ENCODE measurements around the gene PTPRF. TPM values are rescaled to one million over a fixed set of nuclear protein-coding genes. Genes with fewer than 3 reads are reported as not detected.

PTPRF gene
- total and polyA plus RNA-seq, 12 donors: 1.7 to 10.3 (median 4.5) TPM

DNA sequence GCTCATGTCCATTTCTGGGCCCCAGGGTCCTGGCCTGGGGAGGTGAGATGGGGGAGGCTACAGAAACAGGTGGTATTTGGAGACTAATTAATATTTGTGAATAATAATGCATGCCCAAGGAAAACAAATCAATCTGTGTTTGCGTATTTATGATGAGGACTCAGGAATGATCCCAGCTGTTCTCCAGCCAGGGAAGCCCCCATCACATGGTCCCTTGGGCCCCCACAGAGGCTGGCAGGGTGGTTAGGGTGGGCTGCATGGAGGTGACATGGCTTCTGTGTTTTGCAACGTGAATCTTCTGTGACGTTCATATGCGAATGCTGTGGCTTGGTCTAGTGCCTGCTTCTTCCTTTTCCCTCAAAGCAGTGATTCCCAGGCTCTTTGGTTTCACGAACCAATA, 10.5 kb downstream of the PTPRF start:
- intact Hi-C loops (cut with DNase I): loop anchor here in 1 of 10 donors (5.0 kb wide), 1 partner anchor 391 kb away; the partner anchor contains the start of gene ARTN
- DNase-seq: no peak
- TF ChIP-seq, protein P1, sequence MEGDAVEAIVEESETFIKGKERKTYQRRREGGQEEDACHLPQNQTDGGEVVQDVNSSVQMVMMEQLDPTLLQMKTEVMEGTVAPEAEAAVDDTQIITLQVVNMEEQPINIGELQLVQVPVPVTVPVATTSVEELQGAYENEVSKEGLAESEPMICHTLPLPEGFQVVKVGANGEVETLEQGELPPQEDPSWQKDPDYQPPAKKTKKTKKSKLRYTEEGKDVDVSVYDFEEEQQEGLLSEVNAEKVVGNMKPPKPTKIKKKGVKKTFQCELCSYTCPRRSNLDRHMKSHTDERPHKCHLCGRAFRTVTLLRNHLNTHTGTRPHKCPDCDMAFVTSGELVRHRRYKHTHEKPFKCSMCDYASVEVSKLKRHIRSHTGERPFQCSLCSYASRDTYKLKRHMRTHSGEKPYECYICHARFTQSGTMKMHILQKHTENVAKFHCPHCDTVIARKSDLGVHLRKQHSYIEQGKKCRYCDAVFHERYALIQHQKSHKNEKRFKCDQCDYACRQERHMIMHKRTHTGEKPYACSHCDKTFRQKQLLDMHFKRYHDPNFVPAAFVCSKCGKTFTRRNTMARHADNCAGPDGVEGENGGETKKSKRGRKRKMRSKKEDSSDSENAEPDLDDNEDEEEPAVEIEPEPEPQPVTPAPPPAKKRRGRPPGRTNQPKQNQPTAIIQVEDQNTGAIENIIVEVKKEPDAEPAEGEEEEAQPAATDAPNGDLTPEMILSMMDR (IDR thresholded peaks at IDR 0.05): no peak
- H3K9me3 ChIP-seq: no peaks in the 10 kb centered on the region
- H3K4me3 ChIP-seq: no peak overlapping the region
- peaks cover 0 to 24% (median 10%) of the 10 kb centered on the region in 9 donors for H3K4me1 ChIP-seq
- 79 to 85% methylated on average over 5 of the region's 5 CpGs for WGBS, 2 donors
- ATAC-seq: no peak
- H3K27me3 ChIP-seq: no peaks in the 10 kb centered on the region
- H3K36me3 ChIP-seq: no peaks in the 10 kb centered on the region
- peak overlapping the region in 5 of 10 donors; percentile 46 to 71 (median 63) for H3K27ac ChIP-seq

DNA sequence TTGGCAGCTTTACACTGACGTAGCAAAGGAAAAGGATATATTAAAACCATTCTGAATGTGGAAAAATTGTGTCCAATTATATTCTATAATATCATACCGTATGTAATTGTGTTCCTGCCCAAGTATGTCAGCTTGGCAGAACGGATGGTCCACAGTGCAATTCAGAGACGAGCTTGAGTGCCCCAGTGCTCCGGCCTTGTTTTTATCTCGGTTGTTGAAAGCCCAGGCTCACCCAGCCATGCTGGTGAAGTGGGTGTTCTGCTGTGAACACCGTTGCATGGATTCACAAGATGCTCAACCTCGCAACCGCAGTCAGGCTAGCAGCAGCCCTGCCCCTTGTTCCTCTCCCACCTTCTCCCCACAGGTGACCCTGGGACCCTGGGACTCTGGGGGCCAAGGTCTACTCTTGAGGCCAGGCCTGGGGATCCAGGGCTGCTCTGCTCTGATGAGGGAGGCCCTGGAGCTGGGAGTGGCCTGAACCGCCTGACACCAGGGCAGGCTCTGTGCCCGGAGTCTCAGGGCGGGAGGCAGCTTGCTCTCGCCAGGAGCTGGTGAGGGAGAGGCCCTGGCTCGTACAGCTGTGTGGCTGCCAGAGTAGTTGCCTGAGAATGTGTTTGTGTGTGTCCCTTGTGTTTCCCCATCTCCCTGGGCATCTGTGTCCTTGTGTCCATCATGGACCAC, 11.2 kb downstream of the PTPRF start:
- TF ChIP-seq, protein P1 (IDR thresholded peaks at IDR 0.05): no peak
- H3K4me3 ChIP-seq: no peak overlapping the region
- 38 to 54% methylated on average over 14 of the region's 14 CpGs for WGBS, 2 donors
- H3K36me3 ChIP-seq: no peaks in the 10 kb centered on the region
- DNase-seq (peak; percentile 72), ATAC-seq (peak; percentile 87 to 98 (median 94))
- peak overlapping the region; percentile 16 to 71 (median 58) for H3K27ac ChIP-seq
- no peaks in the 10 kb centered on the region for H3K9me3 ChIP-seq
- no peaks in the 10 kb centered on the region for H3K27me3 ChIP-seq
- peaks cover 0 to 24% (median 10%) of the 10 kb centered on the region in 9 donors for H3K4me1 ChIP-seq
- intact Hi-C loops (cut with DNase I): loop anchor here in 1 of 10 donors (5.0 kb wide), 1 partner anchor 390 kb away; the partner anchor contains the start of gene ARTN

DNA sequence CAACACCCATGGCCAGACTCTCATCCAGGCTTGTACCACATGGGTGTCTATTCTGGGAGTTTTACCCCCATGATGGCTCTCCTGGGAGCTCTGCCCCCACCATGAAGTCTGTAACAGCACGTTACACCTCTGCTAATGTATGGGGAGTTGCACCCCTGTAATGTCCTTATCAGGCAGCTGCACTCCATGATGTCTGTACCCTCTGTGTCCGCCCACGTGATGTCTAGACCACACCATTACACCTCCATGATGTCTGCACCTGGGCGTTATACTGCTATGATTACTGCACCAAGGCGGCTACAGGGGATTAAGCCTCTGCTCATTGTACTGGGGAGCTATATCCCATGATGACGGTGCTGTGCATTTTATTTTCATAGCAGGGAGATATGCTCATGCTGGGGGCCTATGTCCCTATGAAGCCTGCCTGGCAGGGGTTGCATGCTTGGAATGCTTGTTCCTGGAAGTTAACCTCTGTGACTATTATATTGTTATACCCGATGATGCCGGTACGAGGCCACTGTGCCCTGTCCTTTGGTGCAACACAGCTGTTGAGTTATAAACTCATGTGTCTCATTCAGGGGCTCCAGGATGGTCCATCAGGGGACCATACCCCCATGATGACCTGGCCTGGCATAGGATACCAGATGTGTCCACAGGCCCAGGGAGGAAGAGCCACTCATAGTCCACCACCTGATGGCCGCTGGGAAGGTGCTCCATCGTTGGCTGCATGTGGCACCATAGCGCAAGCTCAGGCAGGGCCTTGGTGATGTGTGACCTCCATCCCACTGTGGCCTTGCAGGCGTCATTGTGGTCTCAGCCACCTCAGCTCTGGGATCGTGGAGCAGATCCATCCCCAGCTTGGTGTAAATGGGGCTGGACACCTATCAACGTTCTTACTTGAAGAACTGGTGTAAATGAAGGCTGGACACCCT, 12.1 kb downstream of the PTPRF start:
- intact Hi-C loops (cut with DNase I): loop anchor here in 1 of 10 donors (5.0 kb wide), 1 partner anchor 390 kb away; the partner anchor contains the start of gene ARTN
- TF ChIP-seq, protein P1 (IDR thresholded peaks at IDR 0.05): no peak
- H3K36me3 ChIP-seq: no peaks in the 10 kb centered on the region
- H3K9me3 ChIP-seq: no peaks in the 10 kb centered on the region
- H3K27ac ChIP-seq: peak overlapping the region in 4 of 10 donors; percentile 22 to 71 (median 46)
- ATAC-seq (no peak), DNase-seq (no peak)
- WGBS, 2 donors: 86 to 90% methylated on average over 15 of the region's 15 CpGs
- no peaks in the 10 kb centered on the region for H3K27me3 ChIP-seq
- peaks cover 0 to 24% (median 10%) of the 10 kb centered on the region in 9 donors for H3K4me1 ChIP-seq
- no peak overlapping the region for H3K4me3 ChIP-seq

DNA sequence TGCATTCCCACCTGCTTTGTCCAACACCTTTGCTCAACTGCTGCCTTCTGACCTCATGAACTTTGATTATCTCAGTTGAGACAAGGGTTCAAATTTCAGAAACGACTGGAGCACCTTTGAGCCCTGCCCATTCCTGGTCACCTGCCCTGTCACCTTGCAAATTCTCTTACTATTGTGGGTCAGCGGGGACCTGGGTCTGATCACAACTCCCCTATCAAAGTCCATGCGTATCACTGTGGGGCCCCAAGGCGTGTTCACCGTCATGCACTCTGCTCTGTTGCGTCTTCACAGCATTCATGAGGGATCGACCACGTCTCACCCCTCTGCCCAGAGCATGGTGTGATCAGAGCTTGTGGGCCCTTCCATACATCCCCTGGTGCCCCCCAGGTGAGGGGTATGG, 12.9 kb downstream of the PTPRF start:
- TF ChIP-seq, protein P1 (IDR thresholded peaks at IDR 0.05): no peak
- DNase-seq: no peak
- intact Hi-C loops (cut with DNase I): loop anchor here in 1 of 10 donors (5.0 kb wide), 1 partner anchor 389 kb away; the partner anchor contains the start of gene ARTN
- no peaks in the 10 kb centered on the region for H3K9me3 ChIP-seq
- H3K36me3 ChIP-seq: no peaks in the 10 kb centered on the region
- H3K27ac ChIP-seq: no peak overlapping the region
- H3K4me1 ChIP-seq: peaks cover 0 to 24% (median 10%) of the 10 kb centered on the region in 9 donors
- no peak for ATAC-seq
- no peaks in the 10 kb centered on the region for H3K27me3 ChIP-seq
- 91% methylated on average over 8 of the region's 8 CpGs for WGBS, 2 donors
- H3K4me3 ChIP-seq: no peak overlapping the region
